NCI-H128 (cell line): Measurements from ENCODE around the gene RAP1GAP2.
"Not testable (repeated sequence)": the region's sequence is repeated elsewhere in the genome, so short reads cannot be mapped to it uniquely, and the experiment has no call there.

Experiments used
- DNase-seq: peaks from one replicate; lab custom pipeline; 2025; ENCODE audit not compliant: unreplicated experiment; lab: John Stamatoyannopoulos, UW

Gene RAP1GAP2

GRCh38 chr17:2991396-2992180, 195.3 kb downstream of the RAP1GAP2 start:
- DNase-seq, result not testable (repeated sequence)

GRCh38 chr17:2994441-2994840, 198.2 kb downstream of the RAP1GAP2 start:
- DNase-seq, result no peak

- no peak for DNase-seq
These were observed 199.1 kb downstream of the RAP1GAP2 start for GRCh38 chr17:2995377-2995776.

- no peak for DNase-seq
These were observed 199.9 kb downstream of the RAP1GAP2 start for GRCh38 chr17:2995886-2996809.

- DNase-seq, result no peak
These were observed 200.8 kb downstream of the RAP1GAP2 start for GRCh38 chr17:2996810-2997670.

- DNase-seq, result not testable (repeated sequence)
These were observed 202.2 kb downstream of the RAP1GAP2 start for GRCh38 chr17:2998469-2998901.

GRCh38 chr17:3002538-3003295, 206.5 kb downstream of the RAP1GAP2 start:
- DNase-seq, result no peak

GRCh38 chr17:3003296-3004149, 207.3 kb downstream of the RAP1GAP2 start:
- no peak for DNase-seq

GRCh38 chr17:3004150-3004801, 208.0 kb downstream of the RAP1GAP2 start:
- DNase-seq, result peak; percentile 88

GRCh38 chr17:3004925-3005324, 208.7 kb downstream of the RAP1GAP2 start:
- no peak for DNase-seq

- DNase-seq, result no peak
These were observed 209.5 kb downstream of the RAP1GAP2 start for GRCh38 chr17:3005696-3006095.

GRCh38 chr17:3006801-3007200, 210.6 kb downstream of the RAP1GAP2 start:
- DNase-seq, result no peak

- DNase-seq, result no peak
These were observed 211.4 kb downstream of the RAP1GAP2 start for GRCh38 chr17:3007651-3008121.

- DNase-seq, result no peak
These were observed 212.4 kb downstream of the RAP1GAP2 start for GRCh38 chr17:3008336-3009288.

GRCh38 chr17:3009411-3009920, 213.2 kb downstream of the RAP1GAP2 start:
- no peak for DNase-seq

GRCh38 chr17:3011891-3012290, 215.7 kb downstream of the RAP1GAP2 start:
- DNase-seq, result no peak

GRCh38 chr17:3012926-3013581, 216.8 kb downstream of the RAP1GAP2 start:
- peak; percentile 24 for DNase-seq
